Measurements from ENCODE around the gene RIPK4.
A peak's percentile ranks its signal among the peaks of the same experiment; 100 is the strongest.

Gene RIPK4

DNA sequence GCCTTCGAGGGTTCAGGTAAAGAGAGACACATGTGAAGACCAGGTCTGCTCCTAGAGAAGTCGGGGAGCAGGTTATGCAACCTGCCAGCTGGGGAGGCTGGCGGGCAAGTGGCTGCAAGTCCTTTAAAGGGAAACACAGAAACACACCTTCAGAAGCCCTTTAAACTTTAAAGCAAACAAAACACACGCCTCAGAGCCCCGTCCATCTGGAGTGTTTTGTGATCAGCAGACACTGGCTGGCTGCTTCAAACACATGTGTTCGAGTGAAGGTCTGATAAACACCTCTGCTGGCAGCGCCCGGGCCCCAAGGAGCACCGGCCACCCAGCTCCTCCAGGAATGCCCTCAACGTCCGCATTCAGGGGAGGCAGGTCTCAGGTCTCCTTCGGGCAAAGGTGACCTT is 15.2 kb downstream of the RIPK4 start:
- DNase-seq: peak; percentile 58 to 82

GRCh38 chr21:41750532-41751151 is 16.2 kb downstream of the RIPK4 start:
- no peak for DNase-seq

DNA sequence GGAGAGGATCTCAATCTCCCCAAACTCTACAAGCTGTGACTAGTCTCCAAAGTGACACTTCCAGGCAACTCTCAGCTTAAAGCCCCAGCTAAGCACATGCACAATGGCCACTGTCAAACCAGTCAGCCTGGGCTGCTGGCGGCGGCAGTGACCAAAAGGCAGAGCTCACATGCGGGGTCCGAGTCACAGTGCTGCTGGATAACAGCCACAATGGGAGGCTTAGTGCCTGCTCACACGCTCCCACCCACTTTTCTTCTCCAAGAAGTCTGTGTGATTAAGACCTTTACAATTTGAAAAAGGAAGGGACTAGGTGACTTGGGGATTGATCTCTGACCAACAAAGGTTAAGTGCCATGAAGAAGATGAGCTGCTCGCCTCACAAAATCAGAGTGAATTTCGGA is 16.8 kb downstream of the RIPK4 start:
- DNase-seq: no peak

DNA sequence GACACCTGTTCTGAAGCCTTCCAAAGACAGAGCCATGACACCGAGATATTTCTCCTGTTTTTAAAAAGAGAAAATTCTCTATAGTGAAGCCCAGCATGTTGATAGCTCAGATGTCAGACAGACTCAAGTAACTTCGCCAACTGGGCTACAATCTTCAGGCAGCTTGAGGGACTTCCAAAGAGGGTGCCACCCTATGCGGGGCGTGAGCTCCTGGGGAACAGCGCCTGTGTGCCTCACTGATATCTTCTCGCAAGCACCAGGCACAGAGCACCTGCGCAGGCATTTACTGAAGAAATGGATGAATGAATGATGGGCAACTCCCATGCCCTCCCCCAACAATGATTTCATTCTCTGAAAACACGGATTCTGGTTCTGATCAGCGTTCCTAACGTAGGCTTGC is 17.6 kb downstream of the RIPK4 start:
- no peak for DNase-seq

DNA sequence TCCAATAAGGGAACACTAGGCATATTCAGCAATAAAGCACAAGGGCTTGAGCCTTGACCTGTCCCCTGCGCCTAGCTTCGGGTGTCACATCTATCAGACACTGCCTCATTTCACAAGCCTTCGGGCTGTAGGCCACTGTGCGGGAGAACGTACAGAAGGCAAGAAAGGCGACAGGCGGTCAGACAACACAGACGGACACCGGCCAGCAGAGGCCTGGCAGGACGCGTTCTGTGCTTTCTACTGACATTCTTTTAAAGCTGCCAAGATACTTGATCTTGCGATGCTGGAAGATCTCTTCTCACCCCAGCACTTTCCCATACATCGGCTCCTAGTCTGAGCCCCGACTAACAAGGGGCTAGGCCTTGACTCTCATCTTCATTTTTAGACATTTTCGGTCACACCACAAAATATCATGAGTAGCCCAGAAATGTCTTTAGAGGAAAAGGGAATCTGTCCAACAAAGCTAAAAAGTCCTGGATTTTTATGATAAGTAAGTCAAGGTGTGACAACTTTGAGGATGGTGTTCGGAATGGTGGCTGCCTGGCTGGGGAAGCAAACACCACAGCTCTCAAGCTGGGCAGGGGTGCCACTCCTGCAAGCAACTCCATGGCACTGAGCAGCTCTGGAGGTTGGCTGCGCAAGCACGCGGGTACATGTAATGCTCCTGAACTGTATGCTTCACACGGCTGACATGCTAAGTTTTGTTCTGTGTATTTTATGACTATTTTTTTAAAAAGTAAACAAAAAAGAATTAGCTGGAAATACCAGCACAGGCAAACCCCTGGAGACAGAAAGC is 18.7 kb downstream of the RIPK4 start:
- DNase-seq: no peak

- no peak for DNase-seq
Measured at GRCh38 chr21:41746744-41747006, 20.2 kb downstream of the RIPK4 start.

GRCh38 chr21:41745971-41746743 is 20.7 kb downstream of the RIPK4 start:
- DNase-seq: no peak

- DNase-seq: no peak
Measured at GRCh38 chr21:41745026-41745820, 21.6 kb downstream of the RIPK4 start.

GRCh38 chr21:41744028-41744930 is 22.6 kb downstream of the RIPK4 start:
- DNase-seq: peak in 1 of 2 experiments; percentile 9

- DNase-seq: no peak
Measured at GRCh38 chr21:41743321-41744027, 23.4 kb downstream of the RIPK4 start.

DNA sequence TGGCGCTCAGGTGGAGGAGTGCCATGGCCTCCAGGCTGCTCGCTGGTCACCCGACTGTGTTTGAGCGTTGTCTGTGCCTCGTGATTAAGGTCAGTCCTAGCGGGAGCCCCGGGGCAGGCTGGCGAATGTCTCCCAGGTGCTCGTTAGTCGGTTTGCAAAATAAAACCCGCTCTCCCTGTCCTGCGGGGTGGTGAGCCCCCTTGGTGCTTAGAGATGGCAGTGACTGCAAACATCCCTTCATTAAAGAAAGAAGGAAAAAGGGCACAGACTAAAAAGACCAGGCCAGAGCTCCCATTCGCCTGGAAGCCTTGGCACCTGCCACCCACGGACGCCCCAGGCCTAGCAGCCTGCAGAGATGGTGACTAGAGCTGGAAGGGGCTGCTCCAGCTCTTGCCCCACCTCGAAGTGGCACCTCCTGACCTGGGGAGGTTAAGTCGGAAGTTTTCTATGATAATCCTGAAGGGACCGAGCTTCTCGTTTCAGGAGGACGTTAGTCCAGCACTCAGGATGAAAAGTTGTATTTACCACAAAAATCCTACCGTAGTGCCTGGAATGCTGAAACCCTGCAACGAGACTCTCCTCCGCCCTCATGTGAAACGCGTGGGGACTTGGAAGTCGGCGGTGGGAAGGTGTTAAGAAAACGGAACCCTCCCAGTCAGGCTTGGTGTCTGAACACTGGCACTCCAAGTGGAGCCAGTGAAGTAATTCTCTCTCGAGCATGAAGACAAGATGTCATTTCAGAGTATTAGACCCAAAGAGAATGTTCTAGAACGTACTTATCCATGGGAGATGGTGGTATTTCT is 24.6 kb downstream of the RIPK4 start:
- DNase-seq: no peak

DNA sequence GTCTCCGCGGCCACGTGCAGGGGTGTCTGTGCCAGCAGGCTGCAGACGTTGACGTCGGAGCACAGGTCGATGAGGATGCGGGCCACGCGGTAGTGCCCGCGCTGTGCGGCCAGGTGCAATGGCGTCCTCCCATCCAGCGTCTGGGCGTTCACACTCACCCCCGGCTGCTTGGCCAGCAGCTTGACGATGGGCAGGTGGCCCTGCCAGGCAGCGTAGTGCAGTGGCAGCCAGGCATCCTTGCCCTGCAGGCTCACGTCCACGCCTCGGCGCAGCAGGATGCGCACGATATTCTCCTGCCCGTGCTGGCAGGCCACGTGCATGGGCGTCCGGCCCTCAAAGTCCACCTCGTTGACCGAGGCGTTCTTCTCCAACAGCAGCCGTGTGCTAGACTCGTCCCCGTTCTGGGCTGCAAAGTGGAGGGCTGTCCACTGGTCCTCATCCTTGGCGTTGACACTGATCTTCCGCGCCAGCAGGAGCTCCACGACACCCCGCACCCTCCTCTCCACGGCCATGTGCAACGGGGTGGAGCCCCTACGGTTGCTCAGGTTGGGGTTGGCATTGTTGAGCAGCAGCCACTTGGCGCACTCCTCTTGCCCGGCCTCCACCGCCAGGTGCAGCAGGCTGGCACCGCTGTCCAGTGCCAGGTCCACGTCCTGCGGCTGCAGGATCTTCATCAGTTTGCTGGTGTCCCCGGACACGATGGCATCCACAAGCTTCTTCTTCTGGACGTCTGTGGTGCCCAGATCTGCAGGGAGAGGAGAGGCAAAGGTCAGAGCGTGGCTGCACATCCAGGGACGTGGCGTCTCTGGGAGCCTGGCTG is 25.4 kb downstream of the RIPK4 start:
- DNase-seq: no peak

DNA sequence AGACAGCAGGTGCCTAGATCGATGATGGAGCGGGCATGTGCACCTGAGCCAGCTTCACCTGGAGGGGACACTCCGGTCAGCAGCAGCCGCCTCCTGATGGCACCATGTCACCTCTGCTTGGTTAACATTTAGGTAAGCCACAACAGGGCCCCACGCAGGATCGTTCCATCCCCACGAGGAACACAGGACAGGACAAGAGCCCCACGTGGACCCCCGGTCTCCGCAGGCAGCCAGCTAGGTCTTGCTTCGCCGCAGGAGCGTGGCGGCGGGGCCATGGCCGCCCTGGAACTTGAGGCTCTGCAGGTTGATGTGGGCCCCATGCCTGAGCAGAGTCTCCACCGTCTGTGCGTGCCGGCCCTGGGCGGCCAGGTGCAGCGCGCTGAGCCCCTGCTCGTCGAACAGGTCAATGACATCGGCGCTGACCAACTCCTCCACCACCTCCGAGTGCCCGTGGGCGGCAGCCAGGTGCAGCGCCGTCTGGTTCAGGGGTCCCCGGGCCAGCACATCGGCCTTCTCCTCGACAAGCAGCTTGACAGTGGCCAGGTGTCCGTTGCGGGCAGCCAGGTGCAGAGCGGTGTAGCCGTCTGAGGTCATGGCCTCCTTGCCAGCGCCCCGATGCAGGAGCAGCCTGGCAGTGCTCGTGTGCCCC is 26.1 kb downstream of the RIPK4 start:
- no peak for DNase-seq

GRCh38 chr21:41739936-41740335 is 26.9 kb downstream of the RIPK4 start:
- DNase-seq: no peak

DNA sequence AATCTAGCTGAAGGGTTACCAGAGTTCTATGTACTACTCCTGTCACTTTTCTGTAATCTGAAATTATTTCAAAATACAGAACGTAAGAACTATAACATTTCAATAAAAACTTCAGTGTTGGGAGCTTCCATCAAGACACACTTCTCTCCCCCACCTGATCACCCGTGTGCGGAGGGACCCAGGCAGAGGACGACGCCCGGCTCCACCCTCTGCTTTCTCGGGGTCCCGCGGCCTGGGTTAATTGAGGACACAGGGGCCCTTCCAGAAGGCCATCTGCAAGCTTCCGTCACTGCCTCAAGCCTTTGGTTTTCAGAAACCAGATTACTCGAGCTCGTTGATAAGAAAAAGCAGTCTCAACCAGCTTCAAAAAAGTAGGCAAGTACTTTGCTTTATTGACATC is 27.8 kb downstream of the RIPK4 start:
- DNase-seq: no peak

- no peak for DNase-seq
Measured at GRCh38 chr21:41737651-41738324, 29.1 kb downstream of the RIPK4 start.

- DNase-seq: no peak
Measured at GRCh38 chr21:41736423-41736822, 30.4 kb downstream of the RIPK4 start.

DNA sequence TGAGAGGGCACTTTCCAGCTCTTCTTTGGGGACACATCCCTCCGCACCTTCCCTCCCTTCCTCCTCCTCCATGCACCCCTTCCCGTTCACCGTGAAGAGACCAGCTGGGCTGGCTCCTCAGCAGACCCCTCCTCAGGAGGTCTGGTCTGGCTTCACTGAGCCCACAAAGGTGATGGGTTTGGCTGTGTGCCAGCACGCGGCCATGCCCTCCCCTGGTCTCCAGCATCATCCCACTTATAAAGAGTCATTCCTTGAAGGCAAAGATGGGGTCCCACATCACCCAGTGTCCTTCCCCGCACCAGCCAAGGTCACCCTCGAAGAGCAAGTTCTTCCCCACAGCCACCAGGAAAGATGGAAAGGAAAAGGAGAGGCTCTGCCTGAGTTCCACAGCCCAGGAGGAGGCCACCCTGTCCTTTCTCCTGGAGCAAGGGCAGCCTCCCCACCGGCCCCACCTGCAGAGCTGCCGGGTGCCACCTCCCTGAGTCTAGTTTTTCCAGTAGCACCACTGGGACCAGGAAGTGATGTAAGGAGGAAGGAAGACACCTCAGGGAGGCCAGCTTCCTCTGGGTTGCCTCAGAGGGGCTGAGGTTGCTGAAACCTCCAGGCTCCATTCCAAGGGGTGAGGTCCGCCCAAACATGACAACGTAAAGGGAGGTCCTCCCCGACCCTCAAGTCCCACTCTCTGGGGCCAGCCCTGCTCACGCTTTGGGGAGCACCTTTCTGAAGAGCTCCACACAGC is 32.7 kb downstream of the RIPK4 start:
- no peak for DNase-seq

Data from NCI-H524 (cell line).